ENCODE data around the gene WBP1L.

WBP1L gene

GRCh38 chr10:102761981-102762380 lies 18.2 kb downstream of the WBP1L start:
- no peak for DNase-seq

- no peak for DNase-seq
Measured at GRCh38 chr10:102762401-102763015, 18.8 kb downstream of the WBP1L start.

- DNase-seq = no peak
Measured at GRCh38 chr10:102763037-102763607, 19.4 kb downstream of the WBP1L start.

- DNase-seq = no peak
Measured at GRCh38 chr10:102764470-102765161, 20.9 kb downstream of the WBP1L start.

DNA sequence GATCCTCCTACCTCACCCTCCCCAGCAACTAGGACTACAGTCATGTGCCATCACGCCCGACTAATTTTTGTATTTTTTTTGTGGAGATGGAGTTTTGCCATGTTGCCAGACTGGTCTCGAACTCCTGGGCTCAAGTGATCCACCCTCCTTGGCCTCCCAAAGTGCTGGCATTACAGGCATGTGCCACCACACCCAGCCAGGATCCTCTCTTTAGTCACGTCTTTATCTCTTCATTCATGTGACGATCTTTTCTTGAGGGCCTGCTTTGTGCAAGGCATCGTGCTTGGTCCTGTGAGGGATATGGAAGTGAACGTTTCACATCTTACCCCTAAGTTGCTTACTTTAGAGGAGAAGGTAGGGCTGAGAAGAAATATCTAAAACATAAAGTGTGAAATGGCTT lies 21.6 kb downstream of the WBP1L start:
- no peak for DNase-seq

- no peak for DNase-seq
Measured at GRCh38 chr10:102767428-102768160, 23.8 kb downstream of the WBP1L start.

DNA sequence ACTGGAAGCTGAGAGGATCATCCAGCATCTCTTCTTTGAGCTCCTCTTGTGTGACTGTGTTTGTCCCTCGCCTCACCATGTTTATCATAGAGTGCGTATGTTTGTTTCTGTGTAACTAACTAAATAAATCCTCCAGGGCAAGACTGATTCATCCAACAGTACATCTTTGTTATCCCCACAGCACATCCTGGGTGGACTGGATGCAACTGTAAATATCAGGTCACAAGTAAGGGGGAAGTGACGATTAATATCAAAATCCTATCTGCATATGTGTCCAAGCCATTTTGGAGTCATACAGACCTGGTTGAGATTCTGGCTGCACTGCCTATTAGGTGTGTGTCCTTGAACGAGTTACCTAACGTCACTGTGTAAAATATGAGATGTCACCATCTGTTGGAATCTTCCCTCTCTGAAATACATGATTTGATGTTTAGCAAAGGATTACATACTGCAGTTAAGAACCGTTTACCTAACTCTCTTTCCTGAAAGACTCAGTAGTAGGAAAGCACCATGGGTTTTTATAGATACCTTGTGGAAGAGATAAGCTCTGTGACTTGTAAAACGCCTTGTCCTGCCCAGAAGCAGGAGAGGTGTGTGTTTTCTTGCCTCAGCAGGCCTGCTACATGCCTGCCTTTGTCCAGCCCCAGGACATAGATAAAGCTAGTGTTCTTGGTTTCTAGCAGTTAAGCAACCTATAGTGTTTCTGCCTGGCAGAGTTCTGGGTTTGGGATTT lies 25.8 kb downstream of the WBP1L start:
- no peak for DNase-seq

DNA sequence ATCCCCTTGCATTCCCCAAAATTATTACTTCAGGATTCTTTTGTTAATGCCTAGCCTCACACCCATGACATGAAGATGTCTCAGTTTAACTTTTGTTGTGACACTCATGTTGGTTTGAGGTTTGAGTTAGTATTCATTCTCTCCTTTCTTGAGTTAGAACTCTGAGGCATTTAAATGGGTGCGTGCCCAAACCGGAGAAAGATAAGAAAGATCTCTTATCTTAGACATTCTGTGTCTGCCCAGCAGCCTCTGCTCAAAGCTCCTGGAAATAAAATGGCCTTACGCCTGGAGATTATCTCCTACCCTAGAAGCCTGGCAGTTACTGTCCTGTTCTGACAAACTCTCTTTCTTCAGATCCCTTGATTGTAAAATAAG lies 26.3 kb downstream of the WBP1L start:
- no peak for DNase-seq

GRCh38 chr10:102770792-102771191 lies 27.0 kb downstream of the WBP1L start:
- DNase-seq = no peak

DNA sequence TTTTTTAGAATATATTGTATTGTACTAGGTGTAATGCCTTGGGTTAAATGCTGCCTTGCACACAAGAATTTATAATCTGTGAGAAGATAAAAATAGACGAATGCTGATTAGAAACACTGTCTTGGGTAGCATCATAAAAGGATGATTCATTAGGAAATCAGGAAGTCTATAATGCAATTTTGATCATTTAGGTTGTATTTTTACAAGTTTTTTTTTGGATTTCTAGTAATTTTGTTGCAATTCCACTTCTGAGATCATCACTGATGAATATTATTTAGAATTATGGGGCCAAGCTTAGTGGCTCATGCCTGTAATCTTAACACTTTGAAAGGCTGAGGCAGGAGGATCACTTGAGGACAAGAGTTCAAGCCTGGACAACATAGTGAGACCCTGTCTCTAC lies 29.6 kb downstream of the WBP1L start:
- no peak for DNase-seq

DNA sequence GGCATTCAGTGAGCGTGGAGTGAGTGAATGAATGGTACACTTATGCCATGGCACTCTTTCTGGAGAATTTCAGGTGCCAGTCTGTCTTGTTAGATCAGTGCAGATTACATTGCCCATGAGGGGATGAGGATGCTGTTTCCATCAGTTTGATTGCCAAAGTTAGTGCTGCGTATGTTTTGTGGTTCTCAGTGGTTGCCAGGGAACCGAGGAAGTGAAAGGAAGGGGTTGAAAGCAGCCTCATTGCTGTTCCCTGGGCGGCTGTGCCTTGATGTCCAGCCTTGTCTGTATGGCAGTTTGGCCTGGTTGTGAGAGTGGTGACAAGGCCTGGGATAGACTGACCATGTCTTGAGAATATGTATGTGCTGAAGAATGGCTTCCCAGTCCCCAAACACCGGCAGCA lies 30.2 kb downstream of the WBP1L start:
- DNase-seq = no peak

- no peak for DNase-seq
Measured at GRCh38 chr10:102775201-102775934, 31.6 kb downstream of the WBP1L start.

GRCh38 chr10:102775935-102776669 lies 32.4 kb downstream of the WBP1L start:
- DNase-seq = peak; percentile 89

DNA sequence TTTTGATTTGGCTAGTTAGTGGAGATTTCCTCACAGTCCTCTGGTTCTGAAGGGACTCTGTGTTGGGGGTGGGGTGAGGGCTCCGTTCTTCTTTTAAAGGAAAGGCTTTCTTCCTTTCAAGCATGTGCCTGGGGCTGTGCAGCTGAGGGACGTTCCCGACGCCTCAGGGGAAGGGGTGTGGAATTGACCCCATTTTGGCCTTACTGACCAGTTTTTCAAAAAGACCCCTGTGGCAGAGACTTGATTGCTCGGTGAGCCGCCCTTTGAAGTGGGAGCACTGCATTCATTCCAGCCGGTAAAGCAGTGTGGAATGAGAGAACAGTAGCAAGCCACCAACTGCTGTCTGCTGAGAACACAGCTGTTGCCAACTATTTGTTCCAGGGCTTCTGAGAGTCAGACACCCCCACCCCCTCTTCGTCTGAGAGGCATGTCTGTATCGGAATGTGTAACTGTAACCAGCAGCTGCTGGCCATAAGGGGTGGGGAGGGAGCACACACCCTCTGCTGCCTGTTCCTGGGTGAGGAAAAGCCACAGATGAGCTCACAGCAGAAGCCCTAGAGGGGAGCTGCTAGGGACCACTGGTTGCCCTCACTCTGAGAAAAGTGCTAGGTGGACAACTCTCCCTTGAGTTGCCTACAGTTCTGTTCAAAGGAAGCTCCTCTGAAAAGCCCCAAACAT lies 33.2 kb downstream of the WBP1L start:
- peak; percentile 89 for DNase-seq

GRCh38 chr10:102777711-102778453 lies 34.1 kb downstream of the WBP1L start:
- no peak for DNase-seq

- no peak for DNase-seq
Measured at GRCh38 chr10:102778781-102779180, 35.0 kb downstream of the WBP1L start.

GRCh38 chr10:102779680-102780526 lies 36.2 kb downstream of the WBP1L start:
- DNase-seq = no peak

GRCh38 chr10:102780527-102780808 lies 36.7 kb downstream of the WBP1L start:
- no peak for DNase-seq

DNA sequence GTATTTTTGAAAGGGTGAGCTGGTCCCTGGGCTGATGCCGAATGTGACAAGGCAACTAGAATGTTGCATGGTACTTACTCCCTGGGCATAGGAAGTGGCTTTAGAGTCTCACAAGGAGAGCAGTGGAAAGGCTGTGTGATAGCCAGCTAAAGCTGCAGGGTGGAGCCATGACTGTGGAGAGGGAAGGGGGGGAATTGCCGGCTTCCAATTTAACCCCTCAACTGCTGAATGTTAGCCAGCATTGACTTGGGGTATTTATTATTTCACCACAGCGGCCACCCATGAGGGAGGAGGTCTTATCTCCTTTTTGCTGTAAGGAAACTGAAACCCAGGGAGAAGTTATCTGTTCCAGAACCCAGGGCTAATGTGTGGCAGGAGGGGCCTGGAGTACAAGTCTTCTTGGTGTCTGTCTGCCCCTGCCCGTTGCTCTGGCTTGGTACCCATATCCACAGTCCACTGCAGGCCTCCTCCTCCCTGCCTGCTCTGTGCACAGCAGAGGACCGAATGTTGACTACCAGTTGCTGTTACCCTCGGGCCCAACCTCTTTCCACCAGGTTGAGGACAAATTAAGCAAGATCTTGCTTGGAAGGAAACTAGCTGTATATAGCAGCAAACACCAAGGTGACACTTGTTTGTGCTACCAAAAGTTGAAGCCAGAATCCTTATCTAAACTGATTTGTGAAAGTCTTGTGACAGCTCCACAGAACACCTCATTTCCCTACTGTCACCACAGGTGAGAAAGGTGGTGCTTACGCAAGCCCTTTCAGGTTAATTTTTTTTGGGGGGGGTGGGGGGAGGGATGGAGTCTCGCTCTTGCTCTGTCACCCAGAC lies 37.6 kb downstream of the WBP1L start:
- DNase-seq = no peak

Measured in right forelimb (tissue), 1 donor.